Mucosa of stomach (tissue), 1 donor: ENCODE results near the gene BAIAP2.
A peak's percentile ranks its signal among the peaks of the same experiment; 100 is the strongest.

ENCODE experiments used
- H3K27me3 ChIP-seq: one replicate; pipeline ENCODE4 v1.7.0; 2013; ENCODE audit warnings: mild to moderate bottlenecking, low read length; ENCODE audit not compliant: control insufficient read depth, insufficient read depth
- H3K36me3 ChIP-seq: one replicate; pipeline ENCODE4 v1.7.0; 2013; ENCODE audit warnings: low read length; ENCODE audit not compliant: control insufficient read depth, insufficient read depth
- H3K4me1 ChIP-seq: one replicate; pipeline ENCODE4 v1.7.0; 2013; ENCODE audit warnings: mild to moderate bottlenecking, low read length; ENCODE audit not compliant: control insufficient read depth, insufficient read depth
- H3K4me3 ChIP-seq: one replicate; pipeline ENCODE4 v1.7.0; 2013; ENCODE audit warnings: low read length
- H3K9ac ChIP-seq: one replicate; pipeline ENCODE4 v1.7.0; 2013; ENCODE audit warnings: mild to moderate bottlenecking, low read length, moderate library complexity
- H3K9me3 ChIP-seq: one replicate; pipeline ENCODE4 v1.7.0; 2013; ENCODE audit warnings: mild to moderate bottlenecking, low read length, moderate library complexity; ENCODE audit not compliant: control insufficient read depth
- donor health status: Pancreatic carcinoma.

Gene BAIAP2

DNA sequence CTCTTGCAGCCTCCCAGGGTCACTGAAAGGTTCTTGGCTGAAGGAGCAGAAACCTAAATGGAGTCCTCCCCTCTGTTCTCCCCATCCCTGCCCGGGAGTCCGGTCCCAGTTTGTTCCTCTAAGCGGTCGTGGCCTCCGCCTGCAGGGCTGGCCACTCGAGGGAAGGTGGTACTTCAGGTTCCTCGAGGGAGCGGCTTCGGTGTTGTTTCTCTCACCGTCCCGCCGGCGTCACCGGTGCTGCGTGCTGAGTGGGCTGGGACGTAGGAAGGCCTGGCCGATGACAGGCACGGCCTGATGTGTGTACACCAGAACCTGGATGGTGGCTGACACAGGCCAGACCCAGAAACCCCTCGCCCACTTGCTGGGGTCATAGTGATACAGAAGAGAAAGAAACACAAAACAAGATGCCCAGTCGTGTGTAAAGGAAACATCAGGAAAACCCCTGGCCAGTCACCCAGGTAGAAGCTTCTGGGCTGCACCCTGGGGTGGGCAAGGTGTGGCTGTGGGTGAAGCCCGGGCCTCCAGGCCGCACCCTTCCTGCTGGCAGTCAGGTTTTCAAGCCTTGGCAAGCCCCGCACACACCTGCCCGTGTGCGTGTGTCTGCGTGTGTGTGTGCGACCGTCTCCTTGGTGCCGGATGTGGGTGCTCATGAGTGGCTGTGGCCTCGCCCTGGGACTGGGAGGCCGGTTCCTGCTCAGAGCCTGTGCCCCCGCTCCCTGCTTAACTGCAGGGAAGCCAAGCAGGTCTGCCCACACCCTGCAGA, 52.0 kb downstream of the BAIAP2 start:
- Histone ChIP-seq H3K9ac (peak overlapping the region; percentile 29), H3K9me3 (no peaks in the 10 kb centered on the region), H3K36me3 (peaks cover 8% of the 10 kb centered on the region), H3K4me1 (peaks cover 91% of the 10 kb centered on the region), H3K27me3 (no peaks in the 10 kb centered on the region), H3K4me3 (no peak overlapping the region)

- no peaks in the 10 kb centered on the region for H3K27me3 ChIP-seq
- H3K36me3 ChIP-seq: peaks cover 8% of the 10 kb centered on the region
- H3K9ac ChIP-seq: peak overlapping the region; percentile 34
- no peaks in the 10 kb centered on the region for H3K9me3 ChIP-seq
- peak overlapping the region; percentile 2 for H3K4me3 ChIP-seq
- peaks cover 82% of the 10 kb centered on the region for H3K4me1 ChIP-seq
Observed at GRCh38 chr17:81090361-81091136, 55.6 kb downstream of the BAIAP2 start.

DNA sequence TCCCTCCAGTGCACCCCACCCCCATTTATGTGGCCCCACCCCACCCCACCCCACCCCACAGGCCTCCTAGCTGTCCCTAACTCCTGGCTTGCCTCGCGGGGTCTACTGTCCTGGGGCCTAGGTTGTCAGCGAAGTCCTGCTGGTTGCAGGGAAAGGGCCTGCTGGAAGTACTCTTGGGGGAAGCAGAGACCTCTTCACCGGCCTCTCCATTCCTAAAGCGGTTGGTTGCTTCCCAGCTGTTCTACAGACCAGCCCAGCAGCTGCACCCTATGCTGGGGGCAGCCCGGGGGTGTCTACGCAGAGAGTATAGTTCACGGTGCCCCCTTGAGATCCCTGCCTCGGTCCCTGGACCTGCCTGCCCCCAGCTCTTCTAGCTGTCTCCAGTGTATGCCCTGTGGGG, 56.2 kb downstream of the BAIAP2 start:
- H3K4me1 ChIP-seq: peaks cover 79% of the 10 kb centered on the region
- H3K27me3 ChIP-seq: no peaks in the 10 kb centered on the region
- H3K9me3 ChIP-seq: no peaks in the 10 kb centered on the region
- H3K9ac ChIP-seq: no peak overlapping the region
- no peak overlapping the region for H3K4me3 ChIP-seq
- H3K36me3 ChIP-seq: peaks cover 8% of the 10 kb centered on the region

- Histone ChIP-seq H3K9me3 (no peaks in the 10 kb centered on the region), H3K9ac (no peak overlapping the region), H3K4me1 (peaks cover 75% of the 10 kb centered on the region), H3K27me3 (no peaks in the 10 kb centered on the region), H3K4me3 (no peak overlapping the region), H3K36me3 (peaks cover 5% of the 10 kb centered on the region)
Observed at GRCh38 chr17:81091774-81092517, 57.0 kb downstream of the BAIAP2 start.

DNA sequence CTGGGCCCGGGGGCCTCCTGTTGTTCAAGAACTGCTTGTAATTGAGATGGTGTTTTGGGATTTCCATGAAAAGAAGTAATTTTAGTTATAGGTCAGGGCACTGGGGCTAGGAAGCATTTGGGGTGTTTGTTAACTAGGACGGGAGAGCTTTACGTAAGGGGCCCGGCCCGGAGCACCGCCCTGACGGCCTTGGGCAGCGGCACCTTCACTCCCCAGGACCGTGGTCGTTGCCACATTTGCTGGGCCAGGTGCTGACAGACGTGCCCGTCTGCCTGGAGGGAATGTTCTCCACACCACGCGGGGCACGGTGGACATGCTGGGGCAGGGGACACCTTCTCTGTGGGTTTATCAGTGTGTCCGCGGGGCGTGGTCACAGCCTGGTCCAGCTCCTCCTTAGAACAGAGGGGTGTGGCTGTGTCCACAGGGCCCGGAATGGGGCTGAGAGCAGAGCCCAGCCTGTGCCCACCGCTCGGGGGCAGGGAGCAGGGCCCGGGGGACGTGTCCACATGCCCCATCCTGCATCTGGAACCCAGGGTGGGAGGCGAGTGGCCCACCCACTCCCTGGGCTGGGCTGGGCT, 57.7 kb downstream of the BAIAP2 start:
- H3K9me3 ChIP-seq: no peaks in the 10 kb centered on the region
- H3K9ac ChIP-seq: no peak overlapping the region
- H3K4me1 ChIP-seq: peaks cover 75% of the 10 kb centered on the region
- H3K27me3 ChIP-seq: no peaks in the 10 kb centered on the region
- H3K4me3 ChIP-seq: no peak overlapping the region
- H3K36me3 ChIP-seq: peaks cover 5% of the 10 kb centered on the region

GRCh38 chr17:81093619-81094508, 58.9 kb downstream of the BAIAP2 start:
- no peaks in the 10 kb centered on the region for H3K27me3 ChIP-seq
- H3K36me3 ChIP-seq: no peaks in the 10 kb centered on the region
- peaks cover 72% of the 10 kb centered on the region for H3K4me1 ChIP-seq
- H3K9ac ChIP-seq: no peak overlapping the region
- no peak overlapping the region for H3K4me3 ChIP-seq
- no peaks in the 10 kb centered on the region for H3K9me3 ChIP-seq

GRCh38 chr17:81094509-81095382, 59.8 kb downstream of the BAIAP2 start:
- Histone ChIP-seq H3K9ac (peak overlapping the region; percentile 50), H3K36me3 (peaks cover 2% of the 10 kb centered on the region), H3K9me3 (no peaks in the 10 kb centered on the region), H3K4me3 (no peak overlapping the region), H3K4me1 (peaks cover 63% of the 10 kb centered on the region), H3K27me3 (no peaks in the 10 kb centered on the region)

DNA sequence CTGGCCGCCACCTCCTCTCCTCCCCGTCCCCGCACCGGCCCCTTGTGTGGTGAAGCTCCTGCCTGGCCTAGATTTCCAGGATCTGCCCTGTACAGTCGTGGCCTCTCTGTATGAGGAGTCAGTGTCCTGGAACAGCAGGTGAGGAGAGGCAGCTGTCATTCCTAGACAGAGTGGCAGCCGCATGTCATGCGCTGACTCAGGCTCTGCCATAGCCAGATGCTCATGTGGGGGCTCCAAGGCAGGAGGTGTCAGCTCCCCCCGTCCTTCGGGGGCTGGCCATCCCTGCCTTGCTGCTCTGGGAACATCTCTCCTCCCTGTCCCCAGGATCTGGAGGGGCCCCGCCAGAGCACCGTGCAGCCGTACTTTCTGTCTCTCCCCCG, 60.4 kb downstream of the BAIAP2 start:
- Histone ChIP-seq H3K36me3 (peaks cover 8% of the 10 kb centered on the region), H3K4me1 (peaks cover 57% of the 10 kb centered on the region), H3K4me3 (no peak overlapping the region), H3K9me3 (no peaks in the 10 kb centered on the region), H3K9ac (peak overlapping the region; percentile 50), H3K27me3 (no peaks in the 10 kb centered on the region)

- H3K9me3 ChIP-seq: no peaks in the 10 kb centered on the region
- no peaks in the 10 kb centered on the region for H3K27me3 ChIP-seq
- H3K9ac ChIP-seq: peak overlapping the region; percentile 56
- peaks cover 8% of the 10 kb centered on the region for H3K36me3 ChIP-seq
- H3K4me3 ChIP-seq: no peak overlapping the region
- peaks cover 46% of the 10 kb centered on the region for H3K4me1 ChIP-seq
Observed at GRCh38 chr17:81096741-81097133, 61.8 kb downstream of the BAIAP2 start.

DNA sequence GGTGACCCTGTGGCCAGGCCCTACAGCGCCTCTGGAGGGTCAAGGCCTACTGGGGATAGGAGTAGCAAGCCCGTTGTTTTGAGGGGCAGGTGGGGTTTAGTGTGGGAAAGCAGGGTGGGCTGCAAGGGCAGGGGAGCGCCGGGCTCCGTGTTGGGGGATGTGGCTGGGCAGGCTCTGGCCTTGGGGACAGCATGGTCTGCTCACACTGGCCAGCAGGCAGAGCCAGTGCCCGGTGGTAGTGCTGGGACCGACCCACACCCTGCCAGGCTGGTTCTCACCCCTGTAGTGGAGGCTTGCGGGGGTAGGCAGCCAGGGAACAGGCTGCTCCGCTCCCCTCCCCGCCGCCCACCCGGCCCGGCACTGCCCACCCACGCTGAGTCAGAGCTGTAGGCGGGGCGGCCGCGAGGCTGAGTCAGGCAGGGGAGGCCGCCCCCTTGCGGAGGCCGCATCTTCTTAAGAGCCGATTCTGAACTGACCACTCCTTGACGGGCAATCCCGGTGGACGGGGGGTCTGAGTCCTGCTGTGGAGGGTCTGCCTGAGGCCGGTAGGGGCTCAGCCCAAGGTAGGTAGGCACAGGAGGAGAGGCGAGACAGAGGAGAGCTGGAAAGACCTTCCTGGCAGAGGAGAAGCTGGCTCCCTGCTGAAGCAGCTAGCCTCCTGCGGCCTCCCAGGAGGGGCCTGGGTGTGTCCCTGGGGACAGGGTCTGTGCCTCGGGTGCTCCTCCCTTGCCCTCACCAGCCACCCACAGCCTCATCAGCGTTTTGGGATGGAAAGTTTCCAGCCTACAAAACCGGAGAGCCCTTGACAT, 62.4 kb downstream of the BAIAP2 start:
- Histone ChIP-seq H3K4me3 (no peak overlapping the region), H3K9me3 (no peaks in the 10 kb centered on the region), H3K4me1 (peaks cover 40% of the 10 kb centered on the region), H3K9ac (peak overlapping the region; percentile 56), H3K27me3 (no peaks in the 10 kb centered on the region), H3K36me3 (peaks cover 8% of the 10 kb centered on the region)
